ENCODE results near the gene DIS3L2. TPM values are rescaled to one million over a fixed set of nuclear protein-coding genes. Genes with fewer than 3 reads are reported as not detected.

Gene DIS3L2
- total RNA-seq, 2 donors from 2014 or later = 39.5 to 42.4 TPM

DNA sequence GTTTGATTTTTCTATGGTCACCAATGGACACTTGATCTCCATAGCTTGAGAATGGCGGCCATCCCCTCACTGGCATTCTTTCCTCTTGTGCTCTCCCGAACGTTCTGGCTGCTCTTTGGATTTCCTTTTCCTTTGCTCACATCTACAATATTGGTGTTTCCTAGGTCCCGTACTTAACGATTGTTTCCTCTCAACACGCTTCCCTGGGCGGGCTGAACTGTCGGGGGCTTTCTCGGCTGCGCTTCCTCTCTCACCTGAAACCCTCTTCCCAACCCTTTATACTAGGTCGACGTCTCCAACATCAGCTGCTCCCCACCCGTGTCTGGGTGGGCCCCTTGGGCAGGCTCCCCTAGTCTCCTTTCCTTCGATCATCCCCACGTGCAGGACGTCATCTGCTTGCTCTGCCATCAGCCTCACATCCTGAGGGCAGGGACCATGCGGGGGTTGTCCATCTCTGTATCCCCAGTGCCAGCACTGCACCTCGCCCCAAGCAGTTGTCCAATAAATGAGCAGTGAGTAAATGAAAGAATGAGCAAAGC is 634 bp upstream of the DIS3L2 start:
- 76 to 84% methylated on average over 18 of the region's 18 CpGs for WGBS, 2 experiments (ENCODE audit: insufficient coverage in 1 of 2, insufficient read length in 1 of 2)
- Histone ChIP-seq H3K27ac (ENCODE audit: low read depth, low read length) (peak overlapping the region; percentile 66), H3K4me3 (ENCODE audit: low read length) (peak overlapping the region; percentile 93), H3K27me3 (ENCODE audit: control insufficient read depth, insufficient read depth, low read length, poor library complexity, severe bottlenecking) (peaks cover 7% of the 10 kb centered on the region), H3K36me3 (ENCODE audit: control insufficient read depth, insufficient read depth, low read length) (no peaks in the 10 kb centered on the region), H3K4me1 (ENCODE audit: control insufficient read depth, insufficient read depth, low read length) (no peaks in the 10 kb centered on the region), H3K9me3 (ENCODE audit: control insufficient read depth, low read length) (no peaks in the 10 kb centered on the region), H3K9ac (ENCODE audit: extremely low read depth, low read length, poor library complexity, severe bottlenecking) (peak overlapping the region; percentile 61)
- no peaks in the 10 kb centered on the region for H3K36me3 Mint-ChIP-seq (ENCODE audit: low read depth)
- H3K4me1 Mint-ChIP-seq = peaks cover 4% of the 10 kb centered on the region
- TF ChIP-seq CTCF (conservative IDR thresholded peaks at IDR 0.05) = no peak
- peak overlapping the region; percentile 86 for H3K4me3 Mint-ChIP-seq
- DNase-seq = no peak
- peaks cover 7% of the 10 kb centered on the region for H3K27me3 Mint-ChIP-seq (ENCODE audit: insufficient read depth)
- peak overlapping the region; percentile 75 for H3K27ac Mint-ChIP-seq
- H3K9me3 Mint-ChIP-seq = no peaks in the 10 kb centered on the region

- Histone ChIP-seq H3K4me3 (ENCODE audit: low read length) (no peak overlapping the region), H3K4me1 (ENCODE audit: control insufficient read depth, insufficient read depth, low read length) (no peaks in the 10 kb centered on the region), H3K9ac (ENCODE audit: extremely low read depth, low read length, poor library complexity, severe bottlenecking) (no peak overlapping the region), H3K27ac (ENCODE audit: low read depth, low read length) (peak overlapping the region; percentile 8), H3K36me3 (ENCODE audit: control insufficient read depth, insufficient read depth, low read length) (no peaks in the 10 kb centered on the region), H3K27me3 (ENCODE audit: control insufficient read depth, insufficient read depth, low read length, poor library complexity, severe bottlenecking) (no peaks in the 10 kb centered on the region), H3K9me3 (ENCODE audit: control insufficient read depth, low read length) (peaks cover 23% of the 10 kb centered on the region)
- DNase-seq = no peak
- 67 to 94% methylated on average over 1 of the region's 1 CpG for WGBS, 2 experiments (ENCODE audit: insufficient coverage in 1 of 2, insufficient read length in 1 of 2)
- H3K27me3 Mint-ChIP-seq (ENCODE audit: insufficient read depth) = no peaks in the 10 kb centered on the region
- H3K27ac Mint-ChIP-seq = no peak overlapping the region
- peaks cover 13% of the 10 kb centered on the region for H3K36me3 Mint-ChIP-seq (ENCODE audit: low read depth)
- peaks cover 4% of the 10 kb centered on the region for H3K4me1 Mint-ChIP-seq
- peaks cover 18% of the 10 kb centered on the region for H3K9me3 Mint-ChIP-seq
- no peak for TF ChIP-seq CTCF (conservative IDR thresholded peaks at IDR 0.05)
- no peak overlapping the region for H3K4me3 Mint-ChIP-seq
Observed at GRCh38 chr2:231965102-231965501, 3.6 kb downstream of the DIS3L2 start.

DNA sequence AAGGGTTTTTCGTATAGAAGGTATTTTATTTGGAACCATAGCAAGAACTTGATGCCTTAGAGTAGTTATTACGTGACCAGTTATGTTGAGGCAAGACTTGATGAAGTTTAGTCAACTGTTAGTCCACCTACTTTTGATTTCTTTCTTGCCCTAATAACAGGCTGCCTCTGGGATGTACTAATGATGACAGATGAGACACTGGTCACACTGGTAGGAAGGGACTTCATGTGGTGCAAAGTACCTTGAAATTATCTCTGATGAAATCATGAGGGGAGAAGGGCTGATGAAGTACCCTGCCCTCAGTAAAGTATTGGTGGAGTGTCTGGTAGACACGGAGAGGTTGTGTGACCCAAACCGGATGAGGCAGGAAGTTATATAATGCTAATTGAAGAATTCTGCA is 5.4 kb downstream of the DIS3L2 start:
- H3K4me1 ChIP-seq (ENCODE audit: control insufficient read depth, insufficient read depth, low read length) = no peaks in the 10 kb centered on the region
- TF ChIP-seq CTCF (conservative IDR thresholded peaks at IDR 0.05) = no peak
- WGBS, 2 experiments (ENCODE audit: insufficient coverage in 1 of 2, insufficient read length in 1 of 2) = 83 to 94% methylated on average over 4 of the region's 4 CpGs
- H3K9me3 Mint-ChIP-seq = peaks cover 21% of the 10 kb centered on the region
- H3K4me3 Mint-ChIP-seq = no peak overlapping the region
- no peak overlapping the region for H3K9ac ChIP-seq (ENCODE audit: extremely low read depth, low read length, poor library complexity, severe bottlenecking)
- no peaks in the 10 kb centered on the region for H3K27me3 ChIP-seq (ENCODE audit: control insufficient read depth, insufficient read depth, low read length, poor library complexity, severe bottlenecking)
- no peak overlapping the region for H3K27ac Mint-ChIP-seq
- H3K36me3 Mint-ChIP-seq (ENCODE audit: low read depth) = peaks cover 16% of the 10 kb centered on the region
- no peak overlapping the region for H3K27ac ChIP-seq (ENCODE audit: low read depth, low read length)
- no peak overlapping the region for H3K4me3 ChIP-seq (ENCODE audit: low read length)
- DNase-seq = no peak
- no peaks in the 10 kb centered on the region for H3K36me3 ChIP-seq (ENCODE audit: control insufficient read depth, insufficient read depth, low read length)
- H3K9me3 ChIP-seq (ENCODE audit: control insufficient read depth, low read length) = peaks cover 25% of the 10 kb centered on the region
- H3K4me1 Mint-ChIP-seq = no peaks in the 10 kb centered on the region
- H3K27me3 Mint-ChIP-seq (ENCODE audit: insufficient read depth) = no peaks in the 10 kb centered on the region

All from endodermal cell (in vitro differentiated cells).